ENCODE data around the gene ARMC7.
"Not testable (repeated sequence)": the region's sequence is repeated elsewhere in the genome, so short reads cannot be mapped to it uniquely, and the experiment has no call there.

ARMC7 gene

GRCh38 chr17:75109407-75110233 lies at the start of gene ARMC7:
ARMC7 (plus strand) TSS chr17:75109969; CDS start chr17:75110289, 320 bp downstream.
- peak; percentile 48 for DNase-seq

- no peak for DNase-seq
Measured at GRCh38 chr17:75060434-75061054, 49.2 kb upstream of the ARMC7 start.

- no peak for DNase-seq
Measured at GRCh38 chr17:75061055-75061438, 48.7 kb upstream of the ARMC7 start.

GRCh38 chr17:75061618-75062017 lies 48.2 kb upstream of the ARMC7 start:
- DNase-seq, result no peak

GRCh38 chr17:75063201-75063600 lies 46.6 kb upstream of the ARMC7 start:
- DNase-seq, result no peak

GRCh38 chr17:75063626-75064025 lies 46.1 kb upstream of the ARMC7 start:
- no peak for DNase-seq

GRCh38 chr17:75064040-75064439 lies 45.7 kb upstream of the ARMC7 start:
- no peak for DNase-seq

- DNase-seq, result no peak
Measured at GRCh38 chr17:75064460-75064859, 45.3 kb upstream of the ARMC7 start.

- DNase-seq, result no peak
Measured at GRCh38 chr17:75064867-75065561, 44.8 kb upstream of the ARMC7 start.

- DNase-seq, result no peak
Measured at GRCh38 chr17:75065562-75066151, 44.1 kb upstream of the ARMC7 start.

- DNase-seq, result no peak
Measured at GRCh38 chr17:75067856-75068255, 41.9 kb upstream of the ARMC7 start.

- no peak for DNase-seq
Measured at GRCh38 chr17:75068750-75069149, 41.0 kb upstream of the ARMC7 start.

GRCh38 chr17:75069783-75070182 lies 40.0 kb upstream of the ARMC7 start:
- DNase-seq, result no peak

- DNase-seq, result not testable (repeated sequence)
Measured at GRCh38 chr17:75071478-75072271, 38.1 kb upstream of the ARMC7 start.

- DNase-seq, result not testable (repeated sequence)
Measured at GRCh38 chr17:75072909-75073308, 36.9 kb upstream of the ARMC7 start.

GRCh38 chr17:75073618-75074047 lies 36.1 kb upstream of the ARMC7 start:
- no peak for DNase-seq

GRCh38 chr17:75074532-75074931 lies 35.2 kb upstream of the ARMC7 start:
- no peak for DNase-seq

GRCh38 chr17:75075597-75076336 lies 34.0 kb upstream of the ARMC7 start:
- DNase-seq, result no peak

- DNase-seq, result no peak
Measured at GRCh38 chr17:75077072-75077495, 32.7 kb upstream of the ARMC7 start.

GRCh38 chr17:75077496-75078283 lies 32.1 kb upstream of the ARMC7 start:
- DNase-seq, result no peak
